GM12892 (cell line): ENCODE data around the gene COL26A1.

Experiments used
- DNase-seq: peaks from one replicate; pipeline ENCODE4 v3.0.0; 2011; ENCODE audit not compliant: insufficient read length
- FAIRE-seq: peaks from 2 replicates; lab custom pipeline; 2011; peaks lifted over from hg19 to GRCh38; lab: Jason Lieb, UNC
- POLR2A ChIP-seq: IDR thresholded peaks from 2 replicates; pipeline ENCODE4 v1.6.1; 2011; ENCODE audit warnings: low read depth, low read length, control low read depth
- POLR2AphosphoS5 ChIP-seq: IDR thresholded peaks from 2 replicates; pipeline ENCODE4 v1.6.1; 2011; ENCODE audit warnings: low read depth, low read length, control low read depth
- TAF1 ChIP-seq: IDR thresholded peaks from 2 replicates; pipeline ENCODE4 v1.6.1; 2011; ENCODE audit warnings: low read depth, mild to moderate bottlenecking, control low read depth, low read length, borderline replicate concordance

COL26A1 gene

GRCh38 chr7:101536668-101537067, 174.0 kb downstream of the COL26A1 start:
- FAIRE-seq (no peak), DNase-seq (no peak)
- no peak for TF ChIP-seq POLR2A

GRCh38 chr7:101537205-101537604, 174.5 kb downstream of the COL26A1 start:
- TF ChIP-seq POLR2AphosphoS5: no peak
- TF ChIP-seq POLR2A: no peak
- TF ChIP-seq TAF1: no peak
- FAIRE-seq (no peak), DNase-seq (no peak)

GRCh38 chr7:101537935-101538595, 175.4 kb downstream of the COL26A1 start:
- no peak for TF ChIP-seq POLR2A
- no peak for TF ChIP-seq TAF1
- TF ChIP-seq POLR2AphosphoS5: no peak
- FAIRE-seq: no peak
- DNase-seq: no peak

GRCh38 chr7:101538596-101539459, 176.2 kb downstream of the COL26A1 start:
- TF ChIP-seq POLR2AphosphoS5 (no peak), TAF1 (no peak), POLR2A (no peak)
- DNase-seq: peak; percentile 79
- FAIRE-seq: no peak

- no peak for TF ChIP-seq POLR2A
- TF ChIP-seq POLR2AphosphoS5: no peak
- TF ChIP-seq TAF1: no peak
- FAIRE-seq: no peak
- DNase-seq: no peak
Observed at GRCh38 chr7:101539784-101540183, 177.1 kb downstream of the COL26A1 start.

- DNase-seq (peak; percentile 58), FAIRE-seq (peak; percentile 95)
- TF ChIP-seq TAF1 (no peak), POLR2AphosphoS5 (no peak), POLR2A (no peak)
Observed at GRCh38 chr7:101542527-101543241, 180.0 kb downstream of the COL26A1 start.

GRCh38 chr7:101543242-101543766, 180.6 kb downstream of the COL26A1 start:
- no peak for FAIRE-seq
- TF ChIP-seq POLR2AphosphoS5: no peak
- no peak for TF ChIP-seq POLR2A
- DNase-seq: no peak

GRCh38 chr7:101543846-101544245, 181.2 kb downstream of the COL26A1 start:
- no peak for FAIRE-seq
- no peak for TF ChIP-seq POLR2AphosphoS5
- TF ChIP-seq POLR2A: no peak
- no peak for TF ChIP-seq TAF1
- DNase-seq: no peak

GRCh38 chr7:101545441-101546190, 182.9 kb downstream of the COL26A1 start:
- FAIRE-seq (no peak), DNase-seq (no peak)
- TF ChIP-seq POLR2AphosphoS5: no peak

GRCh38 chr7:101546308-101546936, 183.7 kb downstream of the COL26A1 start:
- FAIRE-seq: no peak
- DNase-seq: no peak
- TF ChIP-seq POLR2A (no peak), TAF1 (no peak), POLR2AphosphoS5 (no peak)
